T-cell (primary cell): ENCODE data around the gene ROPN1L. TPM values are rescaled to one million over a fixed set of nuclear protein-coding genes. Genes with fewer than 3 reads are reported as not detected.

Source experiments
- ATAC-seq, 4 experiments: fragments of 200-7000 bp in 3 of 4; fragments of 150-1000 bp in 1 of 4; cut with Tn5 transposase; replicated peaks in 1 of 4; 1 replicate in 3 of 4; 2 replicates in 1 of 4; pipeline ENCODE4 v1.10.0; 2021; ENCODE audit warnings: moderate library complexity in 3 of 4, mild to moderate bottlenecking in 2 of 4, moderate number of reproducible peaks in 1 of 4
- CTCF ChIA-PET, 2 donors: fragments of 300-600 bp; sonication (Branson Sonifier 250); formaldehyde crosslinking; loops; one replicate each; lab custom pipeline; 2022; ENCODE audit warnings: antibody characterized with exemption in 2 of 2; lab: Charles Lee
- POLR2A ChIA-PET, 2 donors: fragments of 300-600 bp; sonication (Branson Sonifier 250); formaldehyde crosslinking; loops; one replicate each; lab custom pipeline; 2022; ENCODE audit warnings: antibody characterized with exemption in 2 of 2; lab: Charles Lee
- DNase-seq, 35 experiments: peaks; one replicate each; pipeline versions ENCODE4 v3.0.0 to v3.0.0-alpha.2; 2013 to 2023
- H3K27ac ChIP-seq: one replicate; pipeline ENCODE4 v1.5.1; 2013; ENCODE audit warnings: low read length
- H3K27me3 ChIP-seq, 2 experiments: replicated peaks in 1 of 2; 1 replicate in 1 of 2; 2 replicates in 1 of 2; pipeline versions ENCODE4 v1.6.1 to v1.7.0; 2013; ENCODE audit warnings: low read length in 1 of 2, mixed read lengths in 1 of 2; ENCODE audit not compliant: control insufficient read depth in 2 of 2, insufficient read depth in 2 of 2; ENCODE audit errors: extremely low read depth in 1 of 2
- H3K36me3 ChIP-seq, 2 donors: 1 replicate in 1 of 2; 2 replicates in 1 of 2; pipeline versions ENCODE4 v1.6.1 to v1.7.0; 2013; ENCODE audit warnings: low read length in 1 of 2; ENCODE audit not compliant: control insufficient read depth in 2 of 2, insufficient read depth in 1 of 2; ENCODE audit errors: extremely low read depth in 1 of 2
- H3K4me1 ChIP-seq, 2 experiments: 1 replicate in 1 of 2; 2 replicates in 1 of 2; pipeline versions ENCODE4 v1.6.1 to v1.7.0; 2013; ENCODE audit warnings: low read length in 2 of 2, mixed read lengths in 1 of 2; ENCODE audit not compliant: insufficient read depth in 2 of 2, control insufficient read depth in 1 of 2; ENCODE audit errors: extremely low read depth in 1 of 2
- H3K4me3 ChIP-seq, 2 donors: 1 replicate in 1 of 2; 2 replicates in 1 of 2; pipeline versions ENCODE4 v1.5.1 to v1.7.0; 2013; ENCODE audit warnings: mild to moderate bottlenecking in 2 of 2, low read length in 1 of 2, moderate library complexity in 1 of 2; ENCODE audit not compliant: control insufficient read depth in 1 of 2; ENCODE audit errors: extremely low read depth in 1 of 2
- H3K9me3 ChIP-seq: 2 replicates; pipeline ENCODE4 v1.7.0; 2013
- H3K27ac Mint-ChIP-seq, 2 donors: one replicate each; pipeline ENCODE4 v1.8.0; 2020 to 2021; ENCODE audit warnings: mild to moderate bottlenecking in 2 of 2, mixed read lengths in 2 of 2
- H3K27me3 Mint-ChIP-seq, 2 donors: one replicate each; pipeline ENCODE4 v1.8.0; 2021 to 2022; ENCODE audit warnings: mixed read lengths in 2 of 2
- H3K36me3 Mint-ChIP-seq: one replicate; pipeline ENCODE4 v1.8.0; 2021; ENCODE audit warnings: mixed read lengths
- H3K4me1 Mint-ChIP-seq, 3 donors: one replicate each; pipeline ENCODE4 v1.8.0; 2020 to 2022; ENCODE audit warnings: mixed read lengths in 3 of 3, mild to moderate bottlenecking in 1 of 3
- H3K4me3 Mint-ChIP-seq, 3 donors: one replicate each; pipeline ENCODE4 v1.8.0; 2020 to 2022; ENCODE audit warnings: mild to moderate bottlenecking in 3 of 3, mixed read lengths in 3 of 3, moderate library complexity in 3 of 3
- H3K9me3 Mint-ChIP-seq, 3 donors: one replicate each; pipeline ENCODE4 v1.8.0; 2020 to 2022; ENCODE audit warnings: mixed read lengths in 3 of 3
- WGBS: methylation state at CpG from one replicate; pipeline ENCODE4 v1.1.5; 2013; ENCODE audit warnings: missing lambda C conversion rate; ENCODE audit not compliant: insufficient coverage; 5-methylcytosine and 5-hydroxymethylcytosine counted together
- total RNA-seq, 35 experiments: library from RNA in 6 of 35; stranded (reverse) in 6 of 35; fragments of 120-200 nt in 1 of 35; gene quantifications; one replicate each; pipeline versions ENCODE4 v1.2.1 to v1.2.4 and lab custom pipeline; 2013 to 2026

The ROPN1L gene
- total RNA-seq, 5 donors from 2014 or later (not counting 1 experiment from before 2014, with no cell fraction given) = 0.61 to 1.5 (median 0.95) TPM

DNA sequence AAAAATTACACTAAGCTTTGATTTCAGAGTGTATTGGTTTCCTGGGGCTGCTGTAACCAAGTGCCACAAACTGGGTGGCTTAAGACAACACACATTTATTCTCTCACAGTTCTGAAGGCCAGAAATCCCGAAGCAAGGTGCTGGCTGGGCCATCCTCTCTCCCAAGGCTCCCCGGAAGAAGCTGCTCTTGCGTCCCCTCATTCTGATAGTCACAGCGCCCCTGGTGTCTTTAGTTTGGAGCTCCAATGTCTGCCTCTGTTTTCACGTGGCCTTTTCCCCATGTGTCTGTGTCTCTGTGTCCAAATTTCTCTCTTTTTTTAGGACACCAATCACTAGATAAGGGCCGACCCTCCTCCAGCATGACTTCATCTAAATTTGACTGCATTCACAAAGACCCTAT is 56.7 kb downstream of the ROPN1L start:
- 81% methylated on average over 6 of the region's 6 CpGs for WGBS
- H3K9me3 ChIP-seq = no peaks in the 10 kb centered on the region
- DNase-seq (no peak), ATAC-seq (no peak)
- no peak overlapping the region for H3K27ac Mint-ChIP-seq
- H3K27me3 ChIP-seq = peaks cover 0 to 9% of the 10 kb centered on the region in 2 experiments
- no peaks in the 10 kb centered on the region for H3K4me1 ChIP-seq
- H3K36me3 Mint-ChIP-seq = peaks cover 7% of the 10 kb centered on the region
- H3K4me1 Mint-ChIP-seq = no peaks in the 10 kb centered on the region
- no peaks in the 10 kb centered on the region for H3K36me3 ChIP-seq
- no peak overlapping the region for H3K27ac ChIP-seq
- H3K4me3 Mint-ChIP-seq = no peak overlapping the region
- H3K9me3 Mint-ChIP-seq = peaks cover 5 to 14% (median 11%) of the 10 kb centered on the region in 3 donors
- ChIA-PET CTCF (no interaction called here), POLR2A (no interaction called here)
- H3K4me3 ChIP-seq = no peak overlapping the region
- H3K27me3 Mint-ChIP-seq = no peaks in the 10 kb centered on the region

DNA sequence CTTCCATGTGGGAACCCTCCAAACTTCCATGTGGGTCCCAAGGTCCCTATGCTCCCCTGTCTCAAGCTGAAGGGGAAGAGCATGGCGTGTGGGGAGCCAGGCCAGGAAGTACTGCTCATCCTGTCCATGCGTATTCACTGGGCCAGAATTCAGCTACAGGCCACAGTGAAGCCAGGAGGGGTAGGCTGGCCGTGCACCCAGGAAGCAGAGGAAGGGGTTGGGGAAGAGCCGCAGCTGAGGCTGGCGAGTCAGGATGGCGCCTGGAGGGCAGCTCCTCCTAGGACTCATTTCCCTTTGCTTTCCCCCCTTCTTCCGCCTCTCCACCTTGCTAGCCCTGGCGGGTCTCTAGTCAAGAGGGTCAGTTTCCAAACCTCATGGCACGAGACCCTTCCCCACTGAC is 57.4 kb downstream of the ROPN1L start:
- no peak overlapping the region for H3K27ac Mint-ChIP-seq
- CTCF ChIA-PET = no interaction called here

DNA sequence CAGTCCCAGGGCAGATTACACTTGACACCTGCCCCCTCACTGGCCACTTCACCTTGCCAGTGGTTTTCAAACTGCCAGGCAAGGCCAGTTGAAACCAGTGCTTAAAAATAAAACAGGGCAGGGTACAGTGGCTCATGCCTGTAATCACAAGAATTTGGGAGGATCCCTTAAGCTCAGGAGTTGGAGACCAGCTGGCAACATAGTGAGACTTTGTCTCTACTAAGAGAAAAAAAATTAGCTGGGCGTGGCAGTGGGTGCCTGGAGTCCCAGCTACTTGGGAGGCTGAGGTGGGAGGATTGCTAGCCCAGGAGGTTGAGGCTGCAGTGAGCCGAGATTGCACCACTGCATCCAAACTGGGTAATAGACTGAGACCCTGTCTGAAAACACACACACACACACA is 58.1 kb downstream of the ROPN1L start:
- POLR2A ChIA-PET = no interaction called here

More for the DNA sequence above, 57.4 kb downstream of the ROPN1L start:
- H3K4me3 ChIP-seq = no peak overlapping the region
- Mint-ChIP-seq H3K36me3 (peaks cover 6% of the 10 kb centered on the region), H3K9me3 (peaks cover 3 to 11% (median 10%) of the 10 kb centered on the region in 3 donors), H3K27me3 (peaks cover 0 to 3% of the 10 kb centered on the region in 2 donors), H3K4me1 (no peaks in the 10 kb centered on the region), H3K4me3 (no peak overlapping the region)
- DNase-seq (no peak), ATAC-seq (no peak)
- 77% methylated on average over 3 of the region's 9 CpGs for WGBS
- H3K4me1 ChIP-seq = no peaks in the 10 kb centered on the region
- POLR2A ChIA-PET = no interaction called here
- H3K36me3 ChIP-seq = no peaks in the 10 kb centered on the region
- H3K27me3 ChIP-seq = peaks cover 0 to 10% of the 10 kb centered on the region in 2 experiments
- no peaks in the 10 kb centered on the region for H3K9me3 ChIP-seq
- no peak overlapping the region for H3K27ac ChIP-seq

DNA sequence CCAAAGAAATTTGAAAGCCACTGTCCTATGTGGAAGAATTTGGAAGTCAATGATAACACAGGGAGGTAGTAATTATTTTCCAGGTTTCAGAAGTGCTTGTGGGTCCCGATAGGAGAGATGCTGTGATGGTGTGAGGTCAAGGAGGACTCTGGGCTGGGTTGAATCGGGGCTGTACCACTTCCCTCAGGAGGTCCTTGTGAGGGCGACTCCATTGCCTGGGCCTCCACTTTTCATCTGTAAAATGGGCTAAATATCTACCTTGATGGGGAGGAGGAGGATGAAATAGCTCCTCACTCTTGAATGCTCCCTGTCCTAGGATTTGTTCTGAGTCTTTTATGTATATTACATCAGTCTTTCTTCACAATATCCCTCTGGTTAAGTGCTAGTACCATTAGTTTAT is 59.0 kb downstream of the ROPN1L start:
- H3K4me3 ChIP-seq = no peak overlapping the region
- Mint-ChIP-seq H3K36me3 (no peaks in the 10 kb centered on the region), H3K27me3 (peaks cover 0 to 3% of the 10 kb centered on the region in 2 donors), H3K4me3 (no peak overlapping the region), H3K4me1 (no peaks in the 10 kb centered on the region), H3K9me3 (no peaks in the 10 kb centered on the region), H3K27ac (no peak overlapping the region)
- peaks cover 0 to 10% of the 10 kb centered on the region in 2 experiments for H3K27me3 ChIP-seq
- no peaks in the 10 kb centered on the region for H3K4me1 ChIP-seq
- DNase-seq (no peak), ATAC-seq (no peak)
- WGBS = 88% methylated on average over 1 of the region's 3 CpGs
- ChIA-PET CTCF (no interaction called here), POLR2A (no interaction called here)
- no peak overlapping the region for H3K27ac ChIP-seq
- H3K36me3 ChIP-seq = no peaks in the 10 kb centered on the region
- H3K9me3 ChIP-seq = no peaks in the 10 kb centered on the region

More for the DNA sequence above, 58.1 kb downstream of the ROPN1L start:
- Histone ChIP-seq H3K4me1 (no peaks in the 10 kb centered on the region), H3K36me3 (no peaks in the 10 kb centered on the region), H3K27me3 (peaks cover 0 to 10% of the 10 kb centered on the region in 2 experiments), H3K9me3 (no peaks in the 10 kb centered on the region), H3K27ac (no peak overlapping the region), H3K4me3 (no peak overlapping the region)
- Mint-ChIP-seq H3K27ac (no peak overlapping the region), H3K9me3 (peaks cover 0 to 4% (median 3%) of the 10 kb centered on the region in 3 donors), H3K27me3 (peaks cover 0 to 3% of the 10 kb centered on the region in 2 donors), H3K4me3 (no peak overlapping the region), H3K36me3 (peaks cover 3% of the 10 kb centered on the region), H3K4me1 (no peaks in the 10 kb centered on the region)
- ATAC-seq (no peak), DNase-seq (no peak)
- CTCF ChIA-PET = no interaction called here
- no CpG with 5 or more reads among the region's 2 CpGs for WGBS

DNA sequence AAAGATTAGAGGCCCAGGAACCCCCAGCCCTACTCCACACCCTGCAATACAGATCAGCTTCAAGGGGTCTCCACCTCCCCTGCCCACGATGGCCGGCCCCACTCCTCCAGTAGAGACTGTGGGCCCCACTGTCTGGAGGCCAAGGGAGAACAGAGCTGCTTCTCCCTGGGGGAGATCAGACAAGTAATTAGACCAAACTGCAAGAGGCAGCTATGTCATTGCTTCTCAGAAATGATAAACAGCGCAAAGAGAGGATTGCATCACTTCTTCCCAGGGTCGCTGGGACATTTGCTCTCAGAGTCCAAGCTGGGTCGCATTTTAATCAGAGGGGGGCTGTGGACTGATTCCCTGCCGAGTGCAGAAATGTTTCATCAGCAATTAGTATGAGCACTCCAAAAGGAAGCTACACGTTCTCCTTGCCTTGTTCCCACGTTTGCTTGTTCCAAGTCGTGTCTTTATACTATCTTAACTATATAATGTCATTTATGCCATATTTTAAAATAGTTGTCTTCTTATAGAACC is 59.9 kb downstream of the ROPN1L start:
- no peak overlapping the region for H3K4me3 ChIP-seq
- POLR2A ChIA-PET = no interaction called here
- H3K36me3 ChIP-seq = no peaks in the 10 kb centered on the region
- ATAC-seq (no peak), DNase-seq (no peak)
- H3K9me3 ChIP-seq = no peaks in the 10 kb centered on the region
- Mint-ChIP-seq H3K27ac (no peak overlapping the region), H3K36me3 (no peaks in the 10 kb centered on the region), H3K4me3 (no peak overlapping the region), H3K4me1 (no peaks in the 10 kb centered on the region), H3K27me3 (peaks cover 0 to 3% of the 10 kb centered on the region in 2 donors), H3K9me3 (no peaks in the 10 kb centered on the region)
- H3K4me1 ChIP-seq = no peaks in the 10 kb centered on the region
- CTCF ChIA-PET = no interaction called here
- no peak overlapping the region for H3K27ac ChIP-seq
- 93% methylated on average over 5 of the region's 9 CpGs for WGBS
- H3K27me3 ChIP-seq = peaks cover 0 to 10% of the 10 kb centered on the region in 2 experiments

DNA sequence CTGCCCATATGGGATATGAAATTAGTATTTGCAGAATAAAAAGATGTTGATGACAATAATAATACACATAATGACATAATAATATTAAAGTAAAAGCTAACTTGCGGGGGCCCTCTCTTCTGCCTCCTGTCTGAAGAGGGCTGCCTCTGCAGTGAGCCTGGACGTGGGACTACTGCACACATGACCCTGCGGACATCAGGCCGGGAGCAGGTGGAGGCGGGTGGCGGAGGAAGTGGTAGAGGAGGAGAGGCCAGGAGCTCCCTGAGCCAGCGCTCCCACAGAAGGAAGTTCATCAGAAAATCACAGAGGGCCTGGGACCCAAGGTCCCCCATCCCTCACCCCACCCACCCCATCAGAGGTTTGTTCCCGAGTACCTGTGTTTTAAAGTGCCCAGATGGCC is 60.5 kb downstream of the ROPN1L start:
- no peak overlapping the region for H3K4me3 ChIP-seq
- ATAC-seq (no peak), DNase-seq (no peak)
- POLR2A ChIA-PET = no interaction called here
- Mint-ChIP-seq H3K36me3 (no peaks in the 10 kb centered on the region), H3K9me3 (no peaks in the 10 kb centered on the region), H3K4me1 (no peaks in the 10 kb centered on the region), H3K27me3 (peaks cover 0 to 3% of the 10 kb centered on the region in 2 donors), H3K4me3 (no peak overlapping the region), H3K27ac (no peak overlapping the region)
- H3K27me3 ChIP-seq = peaks cover 0 to 10% of the 10 kb centered on the region in 2 experiments
- WGBS = 85% methylated on average over 7 of the region's 8 CpGs
- CTCF ChIA-PET = no interaction called here
- no peak overlapping the region for H3K27ac ChIP-seq
- H3K36me3 ChIP-seq = no peaks in the 10 kb centered on the region
- H3K4me1 ChIP-seq = no peaks in the 10 kb centered on the region
- H3K9me3 ChIP-seq = no peaks in the 10 kb centered on the region

DNA sequence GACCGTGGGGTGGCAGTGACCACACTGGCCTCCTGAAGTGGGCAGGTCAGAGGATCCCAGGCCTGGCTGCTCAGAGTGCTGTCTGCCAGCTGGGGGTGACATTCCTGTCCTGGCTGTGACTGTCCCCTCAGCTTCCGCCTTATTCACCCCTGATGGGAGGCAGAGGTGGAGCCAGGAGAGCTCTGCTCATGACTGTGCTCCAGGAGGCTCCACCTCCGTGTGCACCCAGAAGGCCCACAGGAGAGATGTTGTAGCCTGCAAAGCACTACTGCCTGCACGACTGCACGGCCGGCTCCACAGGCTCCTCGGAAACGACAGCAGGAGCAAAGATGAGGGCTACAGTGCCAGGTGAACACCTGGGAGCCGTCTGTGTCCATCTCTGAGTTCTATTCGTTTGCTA is 60.9 kb downstream of the ROPN1L start:
- ChIA-PET CTCF (no interaction called here), POLR2A (no interaction called here)
- Histone ChIP-seq H3K27ac (no peak overlapping the region), H3K4me1 (no peaks in the 10 kb centered on the region), H3K27me3 (peaks cover 0 to 10% of the 10 kb centered on the region in 2 experiments), H3K4me3 (no peak overlapping the region), H3K36me3 (no peaks in the 10 kb centered on the region), H3K9me3 (no peaks in the 10 kb centered on the region)
- no peaks in the 10 kb centered on the region for H3K4me1 Mint-ChIP-seq
- DNase-seq (no peak), ATAC-seq (no peak)
- H3K4me3 Mint-ChIP-seq = no peak overlapping the region
- H3K9me3 Mint-ChIP-seq = no peaks in the 10 kb centered on the region
- 83% methylated on average over 10 of the region's 10 CpGs for WGBS
- no peaks in the 10 kb centered on the region for H3K36me3 Mint-ChIP-seq
- no peak overlapping the region for H3K27ac Mint-ChIP-seq
- peaks cover 0 to 3% of the 10 kb centered on the region in 2 donors for H3K27me3 Mint-ChIP-seq
